HG03097 (cell line): ENCODE results near the gene CHGA.

Experiments used
- ATAC-seq: cut with Tn5 transposase; IDR thresholded peaks from one replicate; pipeline ENCODE4 v1.9.1; 2021; ENCODE audit not compliant: unreplicated experiment, low FRiP score

The CHGA gene

DNA sequence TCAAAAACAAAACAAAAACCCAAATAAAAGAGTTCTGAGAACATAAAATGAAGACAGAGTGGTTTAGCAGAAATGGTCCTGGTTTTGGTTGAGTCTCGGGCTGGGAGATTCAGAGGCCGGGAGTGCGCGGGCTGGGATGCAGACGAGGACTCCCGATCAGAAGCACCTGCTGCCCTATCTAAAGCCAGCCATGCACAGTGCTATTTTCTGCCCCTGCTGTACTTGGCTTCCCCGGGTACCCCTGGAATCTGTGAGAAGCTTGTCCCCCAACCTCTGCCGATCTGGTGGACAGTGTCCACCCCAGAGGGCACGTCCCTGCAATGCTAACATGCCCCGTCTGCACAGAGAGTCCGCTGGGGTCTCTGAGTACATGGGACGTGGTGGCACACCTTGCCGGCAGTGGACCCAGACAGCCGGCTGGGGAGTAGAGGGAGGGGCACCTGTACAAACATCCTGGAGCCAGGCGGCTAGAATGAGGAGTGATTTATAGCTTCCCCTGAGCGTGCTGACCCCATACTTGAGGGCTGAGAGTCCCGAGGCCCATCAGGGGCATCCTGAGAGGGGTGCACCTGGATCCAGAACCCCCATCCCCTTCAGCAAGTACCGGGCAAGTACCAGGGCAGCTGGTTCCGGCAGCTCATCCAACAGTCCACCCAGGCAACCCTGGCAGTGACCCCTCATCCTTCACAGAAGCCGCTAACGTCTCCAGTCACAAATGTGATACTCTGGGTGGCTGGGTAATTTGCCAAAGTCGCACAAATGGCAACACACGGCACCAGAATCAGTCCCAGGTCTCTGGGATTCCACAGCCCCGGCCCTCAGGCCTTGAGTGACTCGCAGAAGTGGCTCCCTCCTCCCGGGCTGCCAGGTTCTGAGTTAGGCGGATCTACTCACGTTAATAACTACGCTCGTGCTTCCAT, 37.1 kb downstream of the CHGA start:
- no peak for ATAC-seq

DNA sequence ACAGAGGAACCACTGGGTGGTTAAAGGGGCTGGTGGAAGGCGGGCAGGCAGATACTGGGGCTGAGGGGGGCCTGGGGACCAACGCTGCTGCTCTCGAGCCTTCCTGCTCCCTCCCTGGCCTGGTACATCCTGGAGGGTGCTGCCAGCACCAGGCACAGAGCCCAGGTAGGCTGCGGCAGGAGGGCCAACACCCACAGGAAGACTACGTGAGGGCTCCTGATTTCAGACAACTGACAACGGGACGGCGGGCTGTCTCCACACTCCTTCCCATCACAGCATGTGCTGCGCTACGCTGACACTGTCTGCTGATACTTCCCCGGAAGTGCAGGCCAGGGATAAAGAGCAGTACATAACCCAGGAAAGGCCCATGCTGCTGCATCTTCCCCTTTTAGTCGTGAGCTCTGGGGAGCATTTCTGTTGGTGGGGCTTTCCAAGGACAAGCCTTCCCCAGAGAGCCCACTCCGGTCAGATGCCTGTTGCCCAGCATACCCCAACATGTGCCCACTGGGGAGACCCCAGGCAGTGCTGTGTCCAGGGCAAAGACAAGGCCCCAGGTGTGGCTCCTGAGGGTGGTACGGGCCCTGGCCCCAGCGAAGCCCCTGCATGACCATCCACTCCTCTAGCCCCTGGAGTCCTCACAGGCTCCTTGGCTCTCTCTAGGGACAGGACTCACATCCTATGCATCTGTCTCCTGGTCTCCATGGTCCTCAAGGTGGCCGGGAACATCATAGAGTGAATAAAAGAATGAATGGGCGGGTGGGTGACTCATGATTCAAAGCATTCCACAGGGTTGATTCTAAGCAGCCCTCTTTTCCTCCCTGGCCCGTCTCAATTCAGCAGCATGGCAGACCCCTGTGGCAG, 38.0 kb downstream of the CHGA start:
- ATAC-seq, result no peak

DNA sequence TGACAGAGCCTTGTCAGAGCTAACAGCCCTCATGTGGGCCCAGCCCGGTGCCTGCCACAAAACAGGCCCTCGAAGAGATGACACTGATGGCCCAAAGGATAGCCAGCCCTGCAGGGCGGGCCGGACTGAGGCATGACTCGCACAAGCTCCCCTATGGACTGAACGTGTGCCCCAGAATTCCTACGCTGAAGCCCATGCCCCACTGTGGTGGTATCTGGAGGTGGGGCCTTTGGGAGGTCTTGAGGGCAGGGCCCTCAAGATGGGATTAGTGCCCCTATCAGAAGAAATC, 38.6 kb downstream of the CHGA start:
- ATAC-seq, result no peak

- no peak for ATAC-seq
Measured at GRCh38 chr14:92962031-92962830, 39.3 kb downstream of the CHGA start.

DNA sequence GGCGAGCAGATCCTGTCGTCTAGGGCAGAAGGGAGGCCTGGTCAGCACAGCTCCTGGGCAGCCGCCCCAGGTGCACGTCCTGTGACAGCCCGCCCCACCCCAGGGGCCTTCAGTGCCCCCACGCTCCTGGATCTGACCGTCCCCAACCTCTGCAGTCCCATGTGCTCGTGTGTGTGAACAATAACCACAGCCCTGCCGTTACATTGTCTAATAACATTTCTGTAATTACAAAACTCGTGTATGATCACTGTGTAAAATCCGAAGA, 39.8 kb downstream of the CHGA start:
- no peak for ATAC-seq

DNA sequence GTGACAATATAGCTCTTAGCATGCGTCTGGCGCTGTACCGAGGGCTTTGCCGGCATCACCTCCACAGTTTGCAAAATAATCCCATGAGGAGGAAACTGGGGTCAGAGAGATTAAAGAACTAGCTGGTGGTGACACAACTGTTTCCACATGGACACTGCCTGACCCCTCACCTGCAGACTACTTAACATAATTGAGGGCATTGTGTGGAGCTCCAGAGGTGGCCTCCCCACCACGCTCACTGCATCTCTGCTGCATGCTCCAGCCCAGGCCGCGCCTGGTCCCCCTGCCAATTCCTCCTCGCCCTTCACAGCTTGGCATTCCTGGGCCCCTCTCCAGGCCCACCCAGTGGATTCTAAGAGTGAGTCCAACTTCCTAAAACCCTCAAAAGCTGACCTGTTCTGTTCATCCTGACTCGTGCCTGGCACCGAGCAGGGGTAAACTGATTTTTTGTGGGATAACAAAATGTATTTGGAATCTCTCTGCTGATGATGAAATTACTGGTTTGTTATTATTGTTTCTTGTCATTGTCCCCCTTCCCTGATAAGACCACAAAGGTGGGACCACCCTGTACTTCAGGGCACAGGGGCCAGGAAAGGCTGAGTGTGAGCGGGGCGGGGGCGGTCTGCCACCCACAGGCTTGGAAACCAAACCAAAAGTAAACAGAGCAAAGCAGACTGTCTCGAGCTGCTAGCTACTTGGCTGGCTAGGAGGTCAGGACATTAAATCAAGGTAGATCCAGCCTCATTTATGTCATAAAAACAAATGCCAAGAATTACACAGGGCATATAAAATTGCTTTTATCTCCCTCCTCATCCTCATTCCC, 40.6 kb downstream of the CHGA start:
- no peak for ATAC-seq

DNA sequence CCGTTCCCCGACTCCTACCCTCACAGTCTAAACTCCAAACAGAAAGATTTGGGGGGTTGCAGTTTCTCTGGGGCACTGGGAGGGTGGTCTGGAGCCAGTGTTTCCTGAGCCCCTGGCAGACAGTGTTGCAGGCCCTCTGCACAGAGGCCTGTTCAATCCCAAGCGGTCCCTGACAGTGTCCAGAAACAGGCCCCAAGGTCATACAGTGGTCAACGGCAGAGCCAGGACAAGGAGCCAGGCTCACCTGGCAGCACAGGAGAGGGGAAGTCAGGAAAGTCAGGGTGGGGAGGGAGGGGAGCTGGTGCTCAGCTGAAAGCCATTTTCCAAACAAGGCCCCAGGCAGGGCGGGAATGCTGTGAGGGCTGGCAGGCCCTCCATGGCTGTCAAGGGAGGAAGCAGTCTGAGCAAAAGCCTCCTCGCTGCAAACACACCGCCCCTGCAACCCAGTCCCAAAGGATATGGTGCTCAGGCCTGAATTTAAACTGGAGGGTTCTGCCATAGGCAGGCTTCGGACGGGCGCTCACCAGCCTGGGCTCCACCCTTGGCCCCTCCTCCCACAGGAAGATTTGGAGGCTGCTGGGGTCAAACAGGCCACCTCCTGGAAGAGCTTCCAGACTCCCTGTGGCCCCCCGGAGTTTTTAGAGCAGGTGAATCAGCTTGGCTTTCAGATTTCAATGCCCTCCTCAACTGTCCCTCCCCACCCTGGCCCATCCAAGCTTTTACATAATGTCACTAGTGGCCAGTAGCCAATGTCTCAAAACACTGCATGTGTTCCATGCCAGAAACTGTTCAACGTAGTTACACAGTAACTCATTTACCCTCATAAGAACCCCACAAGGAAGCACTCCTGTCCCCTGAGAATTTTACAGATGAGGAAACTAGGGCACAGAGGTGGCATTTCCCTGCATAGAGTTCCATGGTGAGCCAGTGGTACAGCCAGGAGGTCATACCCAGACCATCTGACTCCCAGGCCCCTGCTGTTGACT, 41.5 kb downstream of the CHGA start:
- no peak for ATAC-seq

- ATAC-seq, result no peak
Measured at GRCh38 chr14:92965281-92965680, 42.3 kb downstream of the CHGA start.

DNA sequence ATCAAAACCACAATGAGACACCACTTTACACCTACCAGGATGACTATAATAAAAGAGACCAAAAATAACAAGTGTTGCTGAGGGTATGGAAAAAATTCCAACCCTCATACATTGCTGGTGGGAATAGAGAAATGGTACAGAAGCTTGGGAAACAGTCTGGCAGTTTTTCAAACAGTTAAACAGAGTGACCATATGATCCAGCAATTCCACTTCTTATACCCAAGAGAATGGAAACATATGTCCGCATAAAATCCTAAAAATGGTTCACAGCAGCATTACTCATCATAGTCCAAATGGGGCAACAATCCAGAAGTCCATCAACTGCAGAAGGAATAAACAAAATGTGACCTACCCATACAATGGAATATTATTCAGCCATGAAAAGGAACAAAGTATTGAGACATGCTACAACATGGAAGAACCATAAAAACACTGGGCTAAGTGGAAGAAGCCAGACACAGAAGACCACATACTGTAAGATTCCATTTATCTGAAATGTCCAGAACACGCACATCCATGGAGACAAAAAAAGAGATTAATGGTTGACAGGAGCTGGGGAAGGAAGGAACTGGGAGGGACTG, 44.5 kb downstream of the CHGA start:
- ATAC-seq, result no peak

DNA sequence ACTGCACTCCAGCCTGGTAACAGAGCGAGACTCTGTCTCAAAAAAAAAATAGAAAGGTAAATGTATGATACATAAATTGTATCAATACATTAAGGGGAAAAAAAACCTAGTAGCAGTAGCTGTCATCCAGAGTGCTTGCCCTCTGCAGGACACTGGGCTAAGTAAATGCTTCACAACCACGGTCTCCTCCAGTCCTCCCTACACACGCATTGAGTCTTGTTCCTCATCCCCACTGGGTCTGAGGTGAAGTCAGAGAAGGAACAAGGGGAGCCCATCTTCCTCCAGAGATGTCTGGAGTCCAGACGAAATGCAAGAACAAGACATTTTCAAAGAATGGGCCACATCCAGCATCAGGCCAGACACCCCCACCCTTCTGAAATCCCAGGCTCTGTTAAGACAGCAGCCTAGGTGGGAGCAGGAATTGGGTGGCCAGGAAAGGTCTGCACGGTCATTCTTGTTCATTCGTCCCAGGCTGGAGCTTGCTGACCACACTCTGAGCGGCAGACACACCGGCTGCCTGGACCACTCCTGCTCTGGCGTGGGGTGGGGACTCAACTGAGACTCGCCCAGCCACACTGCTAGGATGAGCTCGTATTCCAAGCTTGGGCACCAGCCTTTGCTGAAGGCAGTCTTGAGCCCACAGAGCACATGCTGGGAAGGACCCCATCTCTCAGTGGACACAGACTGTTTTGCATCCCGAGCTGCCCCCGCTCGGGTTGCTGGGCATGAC, 45.5 kb downstream of the CHGA start:
- ATAC-seq, result no peak

DNA sequence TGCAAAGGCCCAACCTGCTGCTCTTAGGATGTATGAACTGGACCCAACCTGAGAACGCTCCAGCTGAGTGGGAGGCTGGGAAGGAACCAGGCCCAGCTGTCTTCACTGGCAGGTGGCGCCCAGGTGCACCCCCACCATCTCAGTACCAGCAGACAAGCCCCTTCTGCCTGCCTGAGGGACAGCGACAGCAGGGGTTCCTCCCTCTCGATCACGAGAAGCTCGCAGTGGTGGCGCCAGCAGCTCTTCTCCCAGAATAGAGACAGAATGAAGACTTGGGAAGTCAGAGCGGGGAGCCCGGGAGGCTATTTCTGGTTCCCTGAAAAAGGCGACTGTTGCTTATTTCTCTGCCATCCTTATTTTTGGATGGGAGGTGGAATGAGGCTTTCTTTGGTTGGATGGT, 46.5 kb downstream of the CHGA start:
- no peak for ATAC-seq

- ATAC-seq, result no peak
Measured at GRCh38 chr14:92969871-92970270, 46.9 kb downstream of the CHGA start.

DNA sequence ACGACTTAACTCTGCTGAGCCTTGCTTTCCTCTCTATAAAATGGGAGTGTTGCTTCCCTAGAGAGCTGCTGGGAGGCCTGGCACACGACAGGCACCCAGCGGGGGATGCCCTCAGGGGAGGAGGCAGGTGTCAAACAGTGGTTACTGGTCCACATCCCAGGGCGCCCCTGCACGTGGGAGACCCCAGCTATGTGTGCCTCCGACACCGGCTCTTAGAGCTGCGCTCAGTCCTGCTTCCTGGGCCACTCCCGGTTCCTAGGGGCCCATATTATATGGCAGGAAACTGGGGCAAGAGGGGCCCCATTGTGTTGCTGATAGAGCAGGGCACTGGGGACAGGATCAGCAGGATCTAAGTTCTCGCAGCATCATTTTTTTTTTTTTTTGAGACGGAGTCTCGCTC, 47.3 kb downstream of the CHGA start:
- no peak for ATAC-seq

GRCh38 chr14:92971601-92972180, 48.7 kb downstream of the CHGA start:
- no peak for ATAC-seq

GRCh38 chr14:92973261-92973797, 50.4 kb downstream of the CHGA start:
- no peak for ATAC-seq

DNA sequence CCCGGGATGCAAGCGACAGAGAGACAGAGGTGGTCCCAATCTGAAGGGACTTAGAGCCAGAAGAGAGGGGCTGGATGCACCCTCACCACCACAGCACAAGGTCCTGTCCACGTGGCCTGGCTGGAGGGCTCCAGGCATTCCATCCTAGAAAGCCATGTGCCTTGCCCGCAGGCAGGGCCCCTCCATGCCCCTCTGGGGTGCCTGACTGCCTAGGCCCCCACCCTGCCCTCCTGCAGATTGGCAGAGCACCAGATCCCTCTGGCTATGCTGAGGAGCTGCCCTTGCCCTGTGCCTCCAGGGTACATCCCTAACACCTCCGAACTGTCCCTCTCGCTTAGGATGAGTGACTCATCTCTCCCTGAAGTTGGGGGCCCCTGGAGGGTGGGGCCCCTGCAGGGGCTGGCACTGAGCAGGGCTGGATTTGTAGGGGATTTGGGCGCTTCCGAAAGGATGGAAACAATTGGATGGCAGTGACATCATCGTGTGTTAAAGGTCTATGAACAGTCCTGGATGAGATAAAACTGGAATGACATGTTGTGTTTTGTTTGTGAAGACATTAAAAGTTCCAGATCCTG, 50.9 kb downstream of the CHGA start:
- ATAC-seq, result no peak
